K562 (cell line): Measurements from ENCODE around the gene MCM7. TPM values are rescaled to one million over a fixed set of nuclear protein-coding genes. Genes with fewer than 3 reads are reported as not detected.

Source experiments
- CREB3 ChIP-seq: fragments of 450-650 bp; conservative IDR thresholded peaks from 2 replicates; pipeline ENCODE4 v1.6.1; 2016; ENCODE audit warnings: missing genetic modification characterization, low read depth, mild to moderate bottlenecking, missing compliant biosample characterization, moderate library complexity
- E2F5 ChIP-seq: sonication (generic); formaldehyde crosslinking; IDR thresholded peaks from 2 replicates; pipeline ENCODE4 v1.8.0; 2022; ENCODE audit warnings: mild to moderate bottlenecking, missing genetic modification reagents
- FOXK2 ChIP-seq, 2 experiments: fragments of 450-650 bp; IDR thresholded peaks in 1 of 2; conservative IDR thresholded peaks in 1 of 2; 2 replicates each; pipeline ENCODE4 v1.6.1; 2016; ENCODE audit warnings: low read depth in 2 of 2, mild to moderate bottlenecking in 1 of 2
- MEF2D ChIP-seq: conservative IDR thresholded peaks from 2 replicates; pipeline ENCODE4 v1.6.1; 2016; ENCODE audit warnings: low read depth, missing genetic modification characterization, missing compliant biosample characterization
- NR4A1 ChIP-seq, 2 experiments: fragments of 250-450 bp in 1 of 2; fragments of 450-650 bp in 1 of 2; sonication (Bioruptor Pico) in 1 of 2; IDR thresholded peaks; 2 replicates each; pipeline versions ENCODE4 v1.4.0 to v1.6.1; 2016 to 2020; ENCODE audit warnings: mild to moderate bottlenecking in 2 of 2, missing compliant biosample characterization in 1 of 2, missing genetic modification characterization in 1 of 2, moderate library complexity in 1 of 2
- PKNOX1 ChIP-seq: fragments of 450-650 bp; IDR thresholded peaks from 2 replicates; pipeline ENCODE4 v1.6.1; 2016
- PTRF ChIP-seq: fragments of 450-650 bp; IDR thresholded peaks from 2 replicates; pipeline ENCODE4 v1.6.1; 2016; ENCODE audit warnings: mild to moderate bottlenecking, missing genetic modification characterization, missing compliant biosample characterization
- TCF3 ChIP-seq: sonication (generic); formaldehyde crosslinking; IDR thresholded peaks from 2 replicates; pipeline ENCODE4 v1.4.0; 2020; ENCODE audit warnings: mild to moderate bottlenecking, missing genetic modification reagents
- XRCC3 ChIP-seq: fragments of 450-650 bp; IDR thresholded peaks from 2 replicates; pipeline ENCODE4 v1.6.1; 2017; ENCODE audit warnings: mild to moderate bottlenecking, moderate library complexity
- XRCC4 ChIP-seq: IDR thresholded peaks from one replicate; pipeline ENCODE4 v1.6.1; 2011; ENCODE audit not compliant: insufficient read depth, insufficient read length; ENCODE audit errors: extremely low read depth
- ZNF584 ChIP-seq: fragments of 200-800 bp; sonication (Bioruptor generic); IDR thresholded peaks from 2 replicates; pipeline ENCODE4 v1.6.1; 2016; ENCODE audit warnings: low read depth, mild to moderate bottlenecking, missing genetic modification characterization, missing compliant biosample characterization
- ZNF766 ChIP-seq: fragments of 200-800 bp; sonication (Bioruptor generic); conservative IDR thresholded peaks from 2 replicates; pipeline ENCODE4 v1.6.1; 2016; ENCODE audit warnings: missing genetic modification characterization, missing compliant biosample characterization
- polyA plus RNA-seq, 8 experiments: library from polyadenylated mRNA; depleted of rRNA in 4 of 8; stranded (reverse) in 5 of 8; unstranded in 3 of 8; fragments of >200 nt; fragmentation: Nextera tagmentation in 2 of 8; fragmentation: Illumina TruSeq in 1 of 8; extraction: Ambion mirVana in 2 of 8; extraction: Trizol in 1 of 8; gene quantifications; 2 replicates each; pipeline versions ENCODE4 v1.2.1 to v1.2.3, GENCODE V29; 2011 to 2014; ENCODE audit warnings: inconsistent platforms in 1 of 8, missing spikeins in 1 of 8
- total RNA-seq, 7 experiments: library from RNA; depleted of rRNA in 6 of 7; stranded (reverse); fragments of >200 nt in 6 of 7; fragmentation: Illumina TruSeq in 2 of 7; extraction: Trizol in 2 of 7; gene quantifications; 2 replicates each; pipeline versions ENCODE4 v1.2.1 to v1.2.3, GENCODE V29; 2011 to 2021; ENCODE audit warnings: low replicate concordance in 1 of 7
- TF ChIP-seq, protein P1 (sequence below): fragments of 250-450 bp; sonication (Bioruptor Pico); IDR thresholded peaks from 2 replicates; pipeline ENCODE4 v1.9.0; 2021; ENCODE audit warnings: mild to moderate bottlenecking, inconsistent platforms

Gene MCM7
- total and polyA plus RNA-seq, 9 of the 15 experiments (the other 6 are each of a cell fraction or from before 2014, with no cell fraction given) = 329 to 856 (median 437) TPM

DNA sequence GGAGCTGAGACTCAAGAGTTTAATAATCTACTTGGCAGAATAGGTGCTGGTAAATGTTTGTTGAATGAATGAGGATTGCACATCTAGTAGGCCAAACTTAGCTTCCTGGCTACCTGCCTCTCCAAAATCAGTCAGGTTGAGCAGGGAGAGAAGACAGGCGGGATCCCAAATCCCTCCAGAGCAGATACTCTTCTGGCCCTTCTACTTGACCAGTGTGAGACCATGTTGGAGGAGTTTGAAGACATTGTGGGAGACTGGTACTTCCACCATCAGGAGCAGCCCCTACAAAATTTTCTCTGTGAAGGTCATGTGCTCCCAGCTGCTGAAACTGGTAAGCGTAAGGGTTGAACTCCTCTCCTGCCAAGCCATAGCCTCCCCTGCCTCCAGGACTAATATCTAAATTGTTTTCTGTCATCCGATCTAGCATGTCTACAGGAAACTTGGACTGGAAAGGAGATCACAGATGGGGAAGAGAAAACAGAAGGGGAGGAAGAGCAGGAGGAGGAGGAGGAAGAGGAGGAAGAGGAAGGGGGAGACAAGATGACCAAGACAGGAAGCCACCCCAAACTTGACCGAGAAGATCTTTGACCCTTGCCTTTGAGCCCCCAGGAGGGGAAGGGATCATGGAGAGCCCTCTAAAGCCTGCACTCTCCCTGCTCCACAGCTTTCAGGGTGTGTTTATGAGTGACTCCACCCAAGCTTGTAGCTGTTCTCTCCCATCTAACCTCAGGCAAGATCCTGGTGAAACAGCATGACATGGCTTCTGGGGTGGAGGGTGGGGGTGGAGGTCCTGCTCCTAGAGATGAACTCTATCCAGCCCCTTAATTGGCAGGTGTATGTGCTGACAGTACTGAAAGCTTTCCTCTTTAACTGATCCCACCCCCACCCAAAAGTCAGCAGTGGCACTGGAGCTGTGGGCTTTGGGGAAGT, 23.4 kb upstream of the MCM7 start (continued):
- TF ChIP-seq CREB3 (tag) = peak; percentile 50
- 0 out of 2 replicates have a peak, but pooled peaks have one; percentile 22 for TF ChIP-seq ZNF584 (CRISPR knock-in tag)
- TF ChIP-seq, protein P1, sequence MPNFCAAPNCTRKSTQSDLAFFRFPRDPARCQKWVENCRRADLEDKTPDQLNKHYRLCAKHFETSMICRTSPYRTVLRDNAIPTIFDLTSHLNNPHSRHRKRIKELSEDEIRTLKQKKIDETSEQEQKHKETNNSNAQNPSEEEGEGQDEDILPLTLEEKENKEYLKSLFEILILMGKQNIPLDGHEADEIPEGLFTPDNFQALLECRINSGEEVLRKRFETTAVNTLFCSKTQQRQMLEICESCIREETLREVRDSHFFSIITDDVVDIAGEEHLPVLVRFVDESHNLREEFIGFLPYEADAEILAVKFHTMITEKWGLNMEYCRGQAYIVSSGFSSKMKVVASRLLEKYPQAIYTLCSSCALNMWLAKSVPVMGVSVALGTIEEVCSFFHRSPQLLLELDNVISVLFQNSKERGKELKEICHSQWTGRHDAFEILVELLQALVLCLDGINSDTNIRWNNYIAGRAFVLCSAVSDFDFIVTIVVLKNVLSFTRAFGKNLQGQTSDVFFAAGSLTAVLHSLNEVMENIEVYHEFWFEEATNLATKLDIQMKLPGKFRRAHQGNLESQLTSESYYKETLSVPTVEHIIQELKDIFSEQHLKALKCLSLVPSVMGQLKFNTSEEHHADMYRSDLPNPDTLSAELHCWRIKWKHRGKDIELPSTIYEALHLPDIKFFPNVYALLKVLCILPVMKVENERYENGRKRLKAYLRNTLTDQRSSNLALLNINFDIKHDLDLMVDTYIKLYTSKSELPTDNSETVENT (CRISPR knock-in tag) = 0 out of 2 replicates have a peak, but pooled peaks have one; percentile 12
- TF ChIP-seq XRCC3 = no peak
- no peak for TF ChIP-seq E2F5 (CRISPR knock-in tag)
- TF ChIP-seq PKNOX1 = peak; percentile 50
- no peak for TF ChIP-seq MEF2D (tag)
- peak; percentile 18; the same call in 1 of the 2 replicates for TF ChIP-seq ZNF766
- TF ChIP-seq PTRF (tag) = no peak
- peak; percentile 29 to 57; a peak in 2 of 4 replicates for TF ChIP-seq FOXK2 (conservative IDR thresholded peaks at IDR 0.05 in 1 of 2, IDR thresholded peaks at IDR 0.05 in 1 of 2; ENCODE audit: low read depth in 2 of 2)
- peak; percentile 9; the same call in 1 of the 2 replicates for TF ChIP-seq TCF3 (CRISPR knock-in tag)
- TF ChIP-seq NR4A1 (CRISPR knock-in tag; IDR thresholded peaks at IDR 0.05) = no peak
- TF ChIP-seq NR4A1 (tag; IDR thresholded peaks at IDR 0.05) = peak; percentile 75; the same call in 1 of the 2 replicates
- no peak for TF ChIP-seq XRCC4
- TF ChIP-seq, all 486 proteins: peak for 37
